HG02759 (cell line): ENCODE data around the gene BIRC5.
A peak's percentile ranks its signal among the peaks of the same experiment; 100 is the strongest.
"Not testable (repeated sequence)": the region's sequence is repeated elsewhere in the genome, so short reads cannot be mapped to it uniquely, and the experiment has no call there.

Source experiments
- ATAC-seq: cut with Tn5 transposase; IDR thresholded peaks from one replicate; pipeline ENCODE4 v1.9.1; 2021; ENCODE audit warnings: mild to moderate bottlenecking, moderate library complexity; ENCODE audit not compliant: unreplicated experiment

Gene BIRC5

GRCh38 chr17:78214016-78214705, at the start of gene BIRC5:
Gene BIRC5 (plus strand): TSS chr17:78214253. CDS start chr17:78214317, 64 bp downstream.
- peak; percentile 95 for ATAC-seq

- ATAC-seq, result no peak
These were observed 49.1 kb upstream of the BIRC5 start for GRCh38 chr17:78164748-78165607.

GRCh38 chr17:78166416-78166815, 47.6 kb upstream of the BIRC5 start:
- no peak for ATAC-seq

- ATAC-seq, result peak; percentile 68
These were observed 45.7 kb upstream of the BIRC5 start, which contains the start of gene SYNGR2 for GRCh38 chr17:78168242-78168902. Gene SYNGR2 (plus strand): TSS chr17:78168581. CDS start chr17:78168617, 36 bp downstream.

GRCh38 chr17:78168903-78169793, 44.9 kb upstream of the BIRC5 start:
- peak; percentile 32 for ATAC-seq

GRCh38 chr17:78170692-78171590, 43.1 kb upstream of the BIRC5 start:
- ATAC-seq, result no peak

GRCh38 chr17:78171591-78172248, 42.3 kb upstream of the BIRC5 start:
- ATAC-seq, result not testable (repeated sequence)

- ATAC-seq, result no peak
These were observed 41.6 kb upstream of the BIRC5 start for GRCh38 chr17:78172249-78173051.

- ATAC-seq, result no peak
These were observed 40.8 kb upstream of the BIRC5 start for GRCh38 chr17:78173097-78173715.

- ATAC-seq, result no peak
These were observed 39.6 kb upstream of the BIRC5 start for GRCh38 chr17:78174346-78174869.

- no peak for ATAC-seq
These were observed 39.0 kb upstream of the BIRC5 start for GRCh38 chr17:78174870-78175642.

- ATAC-seq, result no peak
These were observed 38.4 kb upstream of the BIRC5 start for GRCh38 chr17:78175643-78175981.

- no peak for ATAC-seq
These were observed 37.5 kb upstream of the BIRC5 start for GRCh38 chr17:78176548-78177025.

GRCh38 chr17:78179372-78179771, 34.7 kb upstream of the BIRC5 start:
- no peak for ATAC-seq

GRCh38 chr17:78180083-78180482, 34.0 kb upstream of the BIRC5 start:
- ATAC-seq, result no peak

- ATAC-seq, result no peak
These were observed 33.5 kb upstream of the BIRC5 start for GRCh38 chr17:78180508-78180907.

GRCh38 chr17:78182504-78182903, 31.5 kb upstream of the BIRC5 start:
- no peak for ATAC-seq
